ENCODE data around the gene PTGFR.

- TF ChIP-seq CTCF (conservative IDR thresholded peaks at IDR 0.05) (no peak), ZFX (IDR thresholded peaks at IDR 0.05) (no peak)
Measured at GRCh38 chr1:78493451-78493850, 2.7 kb downstream of the PTGFR start.

Data from C4-2B (cell line).